ENCODE results near the gene ZFYVE16. TPM values are rescaled to one million over a fixed set of nuclear protein-coding genes. Genes with fewer than 3 reads are reported as not detected.

Gene ZFYVE16
- total and polyA plus RNA-seq, 2 of the 13 experiments (the other 11 are each of a cell fraction or from before 2014, with no cell fraction given) = 9.3 to 33.3 TPM

DNA sequence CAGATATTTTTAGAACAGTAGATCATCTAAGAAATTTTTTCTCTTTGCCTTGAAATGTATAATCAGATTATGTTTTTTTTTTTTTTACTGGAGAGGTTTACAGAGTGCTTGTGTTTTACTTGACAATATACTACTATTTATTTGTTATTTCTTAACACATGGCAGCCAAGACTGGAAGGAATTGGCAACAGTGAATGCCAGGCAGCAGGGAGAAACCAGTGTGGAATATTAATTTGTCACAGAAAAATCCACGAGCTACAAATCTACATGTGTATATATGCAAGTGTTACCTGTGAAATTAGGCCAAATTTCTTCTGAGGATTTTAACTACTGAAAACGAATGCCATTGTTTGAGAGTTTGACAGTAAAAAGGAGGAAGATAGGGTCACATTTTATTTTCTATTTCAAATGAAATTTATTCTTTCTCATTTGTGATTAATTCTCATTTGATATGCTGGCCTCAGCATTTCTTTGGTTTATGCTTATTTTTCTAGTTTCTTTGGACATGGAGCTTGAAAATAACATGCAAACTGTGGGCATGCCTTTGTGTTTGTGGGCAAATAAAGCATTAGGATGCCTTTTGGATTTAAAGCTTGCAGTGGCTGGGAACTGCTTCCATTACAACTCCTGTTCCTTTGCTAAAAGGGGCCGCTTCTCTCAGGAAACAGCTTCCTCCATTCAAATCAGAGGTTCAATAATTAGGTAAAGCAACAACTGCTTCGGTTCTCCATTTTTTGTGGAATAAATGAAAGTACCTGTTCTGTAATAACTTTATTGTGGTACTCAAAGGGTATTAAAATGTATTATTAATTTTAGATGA lies 39.0 kb upstream of the ZFYVE16 start:
- no peak overlapping the region for H2AFZ ChIP-seq (ENCODE audit: low read length)
- no peak overlapping the region; a peak in 1 of 6 replicates for H3K4me3 ChIP-seq (replicated peaks in 1 of 3; ENCODE audit: insufficient read depth in 1 of 3, low read depth in 2 of 3, low read length in 3 of 3)
- no peak for ATAC-seq
- no peak overlapping the region for H3K9ac ChIP-seq (ENCODE audit: insufficient read depth, low read depth, low read length)
- intact Hi-C loops (cut with micrococcal nuclease; ENCODE audit: unreplicated experiment) = no loop called here
- ChIA-PET POLR2A (no interaction called here), CTCF (ENCODE audit: low intra/inter-chr PET ratio, low total read pairs) (no interaction called here)
- TF ChIP-seq MAFK (conservative IDR thresholded peaks at IDR 0.05 in 1 of 2, IDR thresholded peaks at IDR 0.05 in 1 of 2; ENCODE audit: low read length in 2 of 2) = peak; percentile 9 to 63; a peak in 2 of 4 replicates
- TF ChIP-seq RBM39 (IDR thresholded peaks at IDR 0.05; ENCODE audit: low read depth, low read length, poor library complexity, severe bottlenecking) = no peak
- TF ChIP-seq ZNF883 (CRISPR knock-in tag; IDR thresholded peaks at IDR 0.05; ENCODE audit: not compliant biosample characterization) = no peak
- no peak for DNase-seq (ENCODE audit: low spot score)
- H3K36me3 ChIP-seq (replicated peaks in 1 of 2; ENCODE audit: control insufficient read depth in 1 of 2, insufficient read depth in 2 of 2, low read length in 2 of 2) = no peaks in the 10 kb centered on the region
- no peak overlapping the region for H3K27ac ChIP-seq (ENCODE audit: extremely low read length, insufficient read depth, low read length)
- no peak overlapping the region for H3K4me2 ChIP-seq (ENCODE audit: low read depth, low read length)
- WGBS (ENCODE audit: low lambda C conversion rate) = 20% methylated on average over 4 of the region's 4 CpGs
- H3K9me3 ChIP-seq (ENCODE audit: low read length) = no peaks in the 10 kb centered on the region
- peaks cover 0 to 4% of the 10 kb centered on the region in 2 experiments; a peak in 3 of 5 replicates for H3K27me3 ChIP-seq (ENCODE audit: control insufficient read depth in 1 of 2, insufficient read depth in 2 of 2, low read length in 2 of 2)
- H3K79me2 ChIP-seq (ENCODE audit: insufficient read depth, low read length) = no peaks in the 10 kb centered on the region
- in situ Hi-C loops (cut with HindIII; ENCODE audit: extremely low pct_ligation_motif_present, low pct_unique_long_range_greater_than_20kb) = no loop called here
- no peaks in the 10 kb centered on the region for H4K20me1 ChIP-seq (ENCODE audit: insufficient read depth, low read length)
- no peaks in the 10 kb centered on the region for H3K4me1 ChIP-seq (ENCODE audit: insufficient read depth, low read length)
- BruUV-seq (replicated peaks) = no TSS peak
- no peak for FAIRE-seq

GRCh38 chr5:80369521-80369920 lies 38.3 kb upstream of the ZFYVE16 start:
- 24% methylated on average over 8 of the region's 8 CpGs for WGBS (ENCODE audit: low lambda C conversion rate)
- no peak overlapping the region; a peak in 1 of 6 replicates for H3K4me3 ChIP-seq (replicated peaks in 1 of 3; ENCODE audit: insufficient read depth in 1 of 3, low read depth in 2 of 3, low read length in 3 of 3)
- no peak for DNase-seq (ENCODE audit: low spot score)
- no peak overlapping the region for H3K9ac ChIP-seq (ENCODE audit: insufficient read depth, low read depth, low read length)
- in situ Hi-C loops (cut with HindIII; ENCODE audit: extremely low pct_ligation_motif_present, low pct_unique_long_range_greater_than_20kb) (no loop called here), intact Hi-C loops (cut with micrococcal nuclease; ENCODE audit: unreplicated experiment) (no loop called here)
- ATAC-seq = no peak
- FAIRE-seq = no peak
- no peaks in the 10 kb centered on the region for H4K20me1 ChIP-seq (ENCODE audit: insufficient read depth, low read length)
- H3K4me2 ChIP-seq (ENCODE audit: low read depth, low read length) = no peak overlapping the region
- no peak overlapping the region for H3K27ac ChIP-seq (ENCODE audit: extremely low read length, insufficient read depth, low read length)
- POLR2A ChIA-PET = no interaction called here
- H3K4me1 ChIP-seq (ENCODE audit: insufficient read depth, low read length) = no peaks in the 10 kb centered on the region
- no peak overlapping the region for H2AFZ ChIP-seq (ENCODE audit: low read length)
- peaks cover 0 to 4% of the 10 kb centered on the region in 2 experiments; a peak in 3 of 5 replicates for H3K27me3 ChIP-seq (ENCODE audit: control insufficient read depth in 1 of 2, insufficient read depth in 2 of 2, low read length in 2 of 2)
- no TSS peak for BruUV-seq (replicated peaks)
- no peaks in the 10 kb centered on the region for H3K79me2 ChIP-seq (ENCODE audit: insufficient read depth, low read length)
- H3K36me3 ChIP-seq (replicated peaks in 1 of 2; ENCODE audit: control insufficient read depth in 1 of 2, insufficient read depth in 2 of 2, low read length in 2 of 2) = no peaks in the 10 kb centered on the region
- CTCF ChIA-PET (ENCODE audit: low intra/inter-chr PET ratio, low total read pairs) = no interaction called here
- no peaks in the 10 kb centered on the region for H3K9me3 ChIP-seq (ENCODE audit: low read length)
- no peak for TF ChIP-seq ASH2L (IDR thresholded peaks at IDR 0.05; ENCODE audit: insufficient read length, low read depth, low read length)
- no peak for TF ChIP-seq ZNF616 (CRISPR knock-in tag; IDR thresholded peaks at IDR 0.05; ENCODE audit: low read depth)
- TF ChIP-seq, protein P1, sequence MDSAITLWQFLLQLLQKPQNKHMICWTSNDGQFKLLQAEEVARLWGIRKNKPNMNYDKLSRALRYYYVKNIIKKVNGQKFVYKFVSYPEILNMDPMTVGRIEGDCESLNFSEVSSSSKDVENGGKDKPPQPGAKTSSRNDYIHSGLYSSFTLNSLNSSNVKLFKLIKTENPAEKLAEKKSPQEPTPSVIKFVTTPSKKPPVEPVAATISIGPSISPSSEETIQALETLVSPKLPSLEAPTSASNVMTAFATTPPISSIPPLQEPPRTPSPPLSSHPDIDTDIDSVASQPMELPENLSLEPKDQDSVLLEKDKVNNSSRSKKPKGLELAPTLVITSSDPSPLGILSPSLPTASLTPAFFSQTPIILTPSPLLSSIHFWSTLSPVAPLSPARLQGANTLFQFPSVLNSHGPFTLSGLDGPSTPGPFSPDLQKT (CRISPR knock-in tag; IDR thresholded peaks at IDR 0.05; ENCODE audit: borderline replicate concordance) = no peak
- TF ChIP-seq HMG20B (CRISPR knock-in tag; conservative IDR thresholded peaks at IDR 0.05) = no peak
- no peak for TF ChIP-seq HBP1 (CRISPR knock-in tag; IDR thresholded peaks at IDR 0.05; ENCODE audit: low read depth)
- no peak for TF ChIP-seq ZNF576 (CRISPR knock-in tag; IDR thresholded peaks at IDR 0.05)
- TF ChIP-seq ZBTB21 (CRISPR knock-in tag; IDR thresholded peaks at IDR 0.05) = no peak
- TF ChIP-seq TCF12 (IDR thresholded peaks at IDR 0.05) = no peak
- no peak for TF ChIP-seq TCF12 (CRISPR knock-in tag; IDR thresholded peaks at IDR 0.05)
- no peak for TF ChIP-seq TP53 (CRISPR knock-in tag; conservative IDR thresholded peaks at IDR 0.05)
